Measurements from ENCODE around the gene FAM20C. TPM values are rescaled to one million over a fixed set of nuclear protein-coding genes. Genes with fewer than 3 reads are reported as not detected.

FAM20C gene
- total and polyA plus RNA-seq, 2 of the 8 experiments (the other 6 are each of a cell fraction or from before 2014, with no cell fraction given): 9.5 to 34.8 TPM

DNA sequence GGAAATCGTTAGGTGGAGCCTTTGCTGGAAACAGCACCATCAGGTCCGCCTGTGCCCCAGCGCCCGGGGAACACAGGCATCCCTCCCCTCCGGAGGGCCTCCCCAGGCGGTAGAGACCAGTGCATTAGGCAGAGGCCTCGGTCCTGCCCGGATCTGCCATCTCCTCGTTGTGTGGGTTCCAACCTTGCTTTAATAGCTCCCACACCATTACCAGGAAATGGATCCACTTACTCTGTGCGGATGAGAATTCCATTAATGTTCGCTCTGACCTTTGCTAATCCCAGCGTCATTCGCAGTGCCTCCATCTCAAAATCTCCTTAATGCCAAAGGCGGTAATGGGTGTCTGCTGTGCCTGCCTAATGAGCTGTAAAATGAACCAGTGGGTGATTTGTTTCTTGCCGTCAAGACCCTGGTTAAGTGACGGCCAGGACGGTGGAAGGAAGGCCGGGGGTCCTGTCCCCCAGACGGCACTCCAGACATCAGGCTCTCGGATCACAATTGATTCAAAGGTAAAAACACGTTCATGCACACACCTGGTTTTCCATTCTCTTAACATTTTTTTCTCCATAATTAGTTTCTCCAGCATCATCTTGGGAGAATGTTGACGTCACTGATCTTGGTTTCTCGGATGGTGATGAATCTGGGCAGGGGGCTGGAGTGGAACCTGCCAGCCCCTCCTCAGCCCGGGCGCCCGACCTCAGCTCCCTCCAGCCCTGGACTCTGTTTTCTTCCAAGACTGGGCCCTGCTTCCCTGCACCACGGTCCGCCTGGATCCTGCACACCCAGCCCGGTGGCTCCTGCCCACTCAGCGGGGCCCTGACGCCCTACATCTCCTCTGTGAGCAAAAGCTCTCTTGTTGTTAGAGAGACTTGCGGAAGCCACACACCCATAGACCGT, 22.8 kb upstream of the FAM20C start (continued):
- TF ChIP-seq, protein P1, sequence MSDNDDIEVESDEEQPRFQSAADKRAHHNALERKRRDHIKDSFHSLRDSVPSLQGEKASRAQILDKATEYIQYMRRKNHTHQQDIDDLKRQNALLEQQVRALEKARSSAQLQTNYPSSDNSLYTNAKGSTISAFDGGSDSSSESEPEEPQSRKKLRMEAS (IDR thresholded peaks at IDR 0.05): no peak
- TF ChIP-seq, protein P2, sequence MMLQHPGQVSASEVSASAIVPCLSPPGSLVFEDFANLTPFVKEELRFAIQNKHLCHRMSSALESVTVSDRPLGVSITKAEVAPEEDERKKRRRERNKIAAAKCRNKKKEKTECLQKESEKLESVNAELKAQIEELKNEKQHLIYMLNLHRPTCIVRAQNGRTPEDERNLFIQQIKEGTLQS (IDR thresholded peaks at IDR 0.05; ENCODE audit: insufficient read depth, low read depth, low read length): no peak
